Loucy (cell line): ENCODE measurements around the gene KIF27.

Source experiments
- H2AFZ ChIP-seq: fragments of 200-600 bp; sonication (generic); 2 replicates; pipeline ENCODE4 v1.6.0; 2016; ENCODE audit warnings: antibody characterized with exemption, mild to moderate bottlenecking, low read length, moderate library complexity
- H3F3A ChIP-seq: fragments of 200-600 bp; 2 replicates; pipeline ENCODE4 v1.6.0; 2016; ENCODE audit warnings: antibody characterized with exemption, low read depth, mild to moderate bottlenecking
- H3K27me3 ChIP-seq: fragments of 200-600 bp; sonication (generic); 2 replicates; pipeline ENCODE4 v1.6.1; 2014; ENCODE audit warnings: low read length, mild to moderate bottlenecking; ENCODE audit not compliant: insufficient read depth, poor library complexity, severe bottlenecking
- H3K36me3 ChIP-seq: fragments of 200-600 bp; sonication (generic); 2 replicates; pipeline ENCODE4 v1.6.1; 2016; ENCODE audit warnings: low read length; ENCODE audit not compliant: insufficient read depth
- H3K4me1 ChIP-seq: fragments of 200-600 bp; sonication (generic); 2 replicates; pipeline ENCODE4 v1.5.1; 2014; ENCODE audit warnings: low read length, mild to moderate bottlenecking; ENCODE audit not compliant: insufficient read depth, poor library complexity, severe bottlenecking
- H3K4me2 ChIP-seq: fragments of 200-600 bp; sonication (generic); 2 replicates; pipeline ENCODE4 v1.6.0; 2014; ENCODE audit warnings: antibody characterized with exemption, low read length, low read depth, mild to moderate bottlenecking; ENCODE audit not compliant: poor library complexity, severe bottlenecking
- H3K4me3 ChIP-seq: fragments of 200-600 bp; sonication (generic); 2 replicates; pipeline ENCODE4 v1.5.1; 2014; ENCODE audit warnings: low read length, mild to moderate bottlenecking, mixed read lengths; ENCODE audit not compliant: poor library complexity, severe bottlenecking
- H3K79me2 ChIP-seq: fragments of 200-600 bp; sonication (generic); 2 replicates; pipeline ENCODE4 v1.6.1; 2014; ENCODE audit warnings: low read length; ENCODE audit not compliant: insufficient read depth
- H3K9ac ChIP-seq: fragments of 200-600 bp; sonication (generic); 2 replicates; pipeline ENCODE4 v1.6.0; 2014; ENCODE audit warnings: mild to moderate bottlenecking, low read depth, low read length, moderate library complexity; ENCODE audit not compliant: poor library complexity, severe bottlenecking
- H3K9me2 ChIP-seq: fragments of 200-600 bp; sonication (generic); replicated peaks from 2 replicates; pipeline ENCODE4 v1.6.1; 2016; ENCODE audit warnings: low read depth, low read length, mixed read lengths
- H3K9me3 ChIP-seq: fragments of 200-600 bp; sonication (generic); 2 replicates; pipeline ENCODE4 v1.6.1; 2014; ENCODE audit warnings: mild to moderate bottlenecking, antibody characterized with exemption, low read length, low read depth; ENCODE audit not compliant: insufficient read depth
- H4K20me1 ChIP-seq: fragments of 200-600 bp; sonication (generic); 2 replicates; pipeline ENCODE4 v1.6.0; 2014; ENCODE audit warnings: antibody characterized with exemption, low read length, mild to moderate bottlenecking; ENCODE audit not compliant: insufficient read depth, poor library complexity, severe bottlenecking
- CTCF ChIP-seq: fragments of 200-600 bp; sonication (generic); conservative IDR thresholded peaks from 2 replicates; pipeline ENCODE4 v1.5.1; 2014; ENCODE audit warnings: mild to moderate bottlenecking, antibody characterized with exemption, low read length
- EZH2phosphoT487 ChIP-seq: fragments of 200-600 bp; IDR thresholded peaks from 2 replicates; pipeline ENCODE4 v1.6.1; 2018; ENCODE audit warnings: antibody characterized with exemption, mild to moderate bottlenecking, moderate library complexity, borderline replicate concordance

KIF27 gene

GRCh38 chr9:83920927-83921707, at the start of gene KIF27:
Gene KIF27 (minus strand): TSS chr9:83921432. CDS start chr9:83915591, 5,841 bp downstream.
- peak within 1 kb of the TSS; percentile 98 for H2AFZ ChIP-seq

GRCh38 chr9:83969602-83970001, 48.4 kb upstream of the KIF27 start:
- Histone ChIP-seq H3K9me3 (no peaks in the 10 kb centered on the region), H3F3A (peaks cover 23% of the 10 kb centered on the region), H3K9me2 (no peaks in the 10 kb centered on the region), H3K4me1 (peaks cover 20% of the 10 kb centered on the region), H4K20me1 (peaks cover 79% of the 10 kb centered on the region), H3K27me3 (no peaks in the 10 kb centered on the region), H3K4me2 (no peak overlapping the region), H3K4me3 (no peak overlapping the region), H3K36me3 (peaks cover 78% of the 10 kb centered on the region), H3K9ac (no peak overlapping the region), H3K79me2 (peaks cover 56% of the 10 kb centered on the region), H2AFZ (no peak overlapping the region)
- TF ChIP-seq CTCF (no peak), EZH2phosphoT487 (no peak)

More at GRCh38 chr9:83920927-83921707, at the start of gene KIF27:
- TF ChIP-seq CTCF (peak; percentile 47), EZH2phosphoT487 (no peak)
- Histone ChIP-seq H4K20me1 (no peaks in the 10 kb centered on the region), H3K4me3 (peak within 1 kb of the TSS; percentile 74), H3K27me3 (no peaks in the 10 kb centered on the region), H3F3A (no peaks in the 10 kb centered on the region), H3K9ac (peak within 1 kb of the TSS; percentile 80), H3K9me3 (no peaks in the 10 kb centered on the region), H3K4me2 (peak within 1 kb of the TSS; percentile 95), H3K36me3 (no peaks in the 10 kb centered on the region), H3K9me2 (no peaks in the 10 kb centered on the region), H3K79me2 (peaks cover 13% of the 10 kb centered on the region; the same call in 1 of the 2 replicates), H3K4me1 (peaks cover 18% of the 10 kb centered on the region)

- Histone ChIP-seq H2AFZ (no peak overlapping the region), H3K27me3 (no peaks in the 10 kb centered on the region), H3K9ac (no peak overlapping the region), H3F3A (peaks cover 24% of the 10 kb centered on the region), H3K4me2 (no peak overlapping the region), H4K20me1 (peaks cover 54% of the 10 kb centered on the region), H3K4me1 (no peaks in the 10 kb centered on the region), H3K9me3 (no peaks in the 10 kb centered on the region), H3K79me2 (peaks cover 30% of the 10 kb centered on the region), H3K4me3 (no peak overlapping the region), H3K9me2 (no peaks in the 10 kb centered on the region), H3K36me3 (peaks cover 53% of the 10 kb centered on the region)
- no peak for TF ChIP-seq CTCF
These were observed 45.8 kb upstream of the KIF27 start for GRCh38 chr9:83967073-83967472.
